HCT116 (cell line): ENCODE measurements around the gene PTPRJ. TPM values are rescaled to one million over a fixed set of nuclear protein-coding genes. Genes with fewer than 3 reads are reported as not detected.

Experiments used
- ATAC-seq: fragments of 200-7000 bp; cut with Tn5 transposase; 2 replicates; pipeline ENCODE4 v1.9.1; 2020; ENCODE audit warnings: mild to moderate bottlenecking, moderate library complexity
- BruUV-seq: library from RNA; stranded (reverse); fragments of 400-500 nt; replicated peaks from 2 replicates; lab custom pipeline; 2021; lab: Mats Ljungman, UMichigan
- CTCF ChIA-PET: fragments of 300-600 bp; sonication (Branson Sonifier 250); formaldehyde crosslinking; loops from one replicate; lab custom pipeline; 2021; ENCODE audit warnings: antibody characterized with exemption; lab: Charles Lee
- POLR2A ChIA-PET: fragments of 300-600, 350-600 bp; sonication (Branson Sonifier 250); formaldehyde crosslinking; loops from one replicate; lab custom pipeline; 2021; ENCODE audit warnings: antibody characterized with exemption; lab: Charles Lee
- RAD21 ChIA-PET, 2 experiments: fragments of 300-600 bp; sonication (Branson Sonifier 250); formaldehyde crosslinking; loops; one replicate each; lab custom pipeline; 2023; ENCODE audit warnings: low total read pairs in 2 of 2; ENCODE audit not compliant: uncharacterized antibody in 2 of 2, unreplicated experiment in 2 of 2, low non-redundant PET in 1 of 2; lab: Charles Lee
- DNase-seq: peaks from one replicate; pipeline ENCODE4 v3.0.0-alpha.2; 2010; ENCODE audit warnings: low read depth, low spot score
- H2AFZ ChIP-seq: fragments of 200-600 bp; shearing (Covaris generic), sonication (generic); 2 replicates; pipeline ENCODE4 v1.6.1; 2017; ENCODE audit warnings: low read depth, mixed run types, mixed read lengths, antibody characterized with exemption, low read length; ENCODE audit not compliant: poor library complexity, severe bottlenecking
- H3K27ac ChIP-seq: 2 replicates; pipeline ENCODE4 v1.5.1; 2012; ENCODE audit warnings: low read depth, low read length
- H3K27me3 ChIP-seq: fragments of 200-600 bp; sonication (generic); 2 replicates; pipeline ENCODE4 v1.6.1; 2016; ENCODE audit warnings: mixed run types, low read length, mixed read lengths; ENCODE audit not compliant: insufficient read depth
- H3K36me3 ChIP-seq, 2 experiments: fragments of 200-500 bp in 1 of 2; fragments of 200-600 bp in 1 of 2; sonication (Bioruptor generic) in 1 of 2; sonication (generic) in 1 of 2; 2 replicates each; pipeline versions ENCODE4 v1.5.1 to v1.6.1; 2014 to 2016; ENCODE audit warnings: low read length in 2 of 2, inconsistent platforms in 1 of 2, mixed read lengths in 1 of 2, mixed run types in 1 of 2; ENCODE audit not compliant: insufficient read depth in 2 of 2, control insufficient read depth in 1 of 2
- H3K4me1 ChIP-seq, 2 experiments: fragments of 200-600 bp in 1 of 2; sonication (generic) in 1 of 2; 2 replicates each; pipeline versions ENCODE4 v1.5.1 to v1.6.1; 2012 to 2017; ENCODE audit warnings: low read length in 2 of 2, inconsistent platforms in 1 of 2, mild to moderate bottlenecking in 1 of 2, mixed read lengths in 1 of 2, mixed run types in 1 of 2, moderate library complexity in 1 of 2; ENCODE audit not compliant: insufficient read depth in 2 of 2, control insufficient read depth in 1 of 2
- H3K4me2 ChIP-seq: fragments of 200-600 bp; sonication (generic); 2 replicates; pipeline ENCODE4 v1.6.1; 2017; ENCODE audit warnings: mixed run types, low read length, mixed read lengths
- H3K4me3 ChIP-seq, 2 experiments: fragments of 200-600 bp in 1 of 2; sonication (generic) in 1 of 2; replicated peaks in 1 of 2; 2 replicates each; pipeline ENCODE4 v1.5.1; 2011 to 2016; ENCODE audit warnings: low read length in 2 of 2, control low read depth in 1 of 2, low read depth in 1 of 2, mild to moderate bottlenecking in 1 of 2, mixed read lengths in 1 of 2, mixed run types in 1 of 2
- H3K79me2 ChIP-seq: fragments of 200-600 bp; sonication (generic); 2 replicates; pipeline ENCODE4 v1.6.1; 2017; ENCODE audit warnings: mild to moderate bottlenecking, mixed run types, low read length, moderate library complexity, mixed read lengths; ENCODE audit not compliant: insufficient read depth
- H3K9ac ChIP-seq: fragments of 200-600 bp; sonication (generic); 2 replicates; pipeline ENCODE4 v1.6.1; 2016; ENCODE audit warnings: low read length, mixed read lengths
- H3K9me2 ChIP-seq: fragments of 200-600 bp; sonication (generic), shearing (Covaris generic); 2 replicates; pipeline ENCODE4 v1.6.1; 2017; ENCODE audit warnings: mixed run types, mild to moderate bottlenecking, moderate library complexity; ENCODE audit not compliant: insufficient read depth
- H3K9me3 ChIP-seq, 2 experiments: fragments of 200-500 bp in 1 of 2; fragments of 200-600 bp in 1 of 2; sonication (Bioruptor generic) in 1 of 2; sonication (generic) in 1 of 2; 2 replicates each; pipeline ENCODE4 v1.6.1; 2014 to 2017; ENCODE audit warnings: low read length in 2 of 2, mixed read lengths in 2 of 2, inconsistent platforms in 1 of 2, low read depth in 1 of 2, mild to moderate bottlenecking in 1 of 2, mixed run types in 1 of 2, moderate library complexity in 1 of 2; ENCODE audit not compliant: control insufficient read depth in 1 of 2, insufficient read depth in 1 of 2
- H4K20me1 ChIP-seq: fragments of 200-600 bp; sonication (generic), shearing (Covaris generic); 2 replicates; pipeline ENCODE4 v1.6.1; 2017; ENCODE audit warnings: mixed run types, mild to moderate bottlenecking, moderate library complexity; ENCODE audit not compliant: insufficient read depth
- ATF3 ChIP-seq: IDR thresholded peaks from 2 replicates; pipeline ENCODE4 v1.6.1; 2012
- CBX3 ChIP-seq: IDR thresholded peaks from 2 replicates; pipeline ENCODE4 v1.6.1; 2012; ENCODE audit warnings: low read depth
- CEBPB ChIP-seq: IDR thresholded peaks from 2 replicates; pipeline ENCODE4 v1.6.1; 2012; ENCODE audit warnings: low read depth
- CTCF ChIP-seq, 3 experiments: fragments of 200-600 bp in 1 of 3; sonication (generic) in 1 of 3; IDR thresholded peaks in 2 of 3; conservative IDR thresholded peaks in 1 of 3; 2 replicates each; pipeline ENCODE4 v1.5.1; 2012 to 2017; ENCODE audit warnings: low read depth in 2 of 3, low read length in 2 of 3, antibody characterized with exemption in 1 of 3, borderline replicate concordance in 1 of 3, control low read depth in 1 of 3, mild to moderate bottlenecking in 1 of 3, mixed read lengths in 1 of 3, mixed run types in 1 of 3, moderate library complexity in 1 of 3; ENCODE audit not compliant: insufficient read depth in 1 of 3
- EGR1 ChIP-seq: IDR thresholded peaks from 2 replicates; pipeline ENCODE4 v1.6.1; 2012; ENCODE audit warnings: low read depth
- ELF1 ChIP-seq: IDR thresholded peaks from 2 replicates; pipeline ENCODE4 v1.6.1; 2012; ENCODE audit warnings: low read depth, borderline replicate concordance
- EZH2 ChIP-seq: fragments of 200-600 bp; sonication (generic); IDR thresholded peaks from 2 replicates; pipeline ENCODE4 v1.6.1; 2017; ENCODE audit warnings: antibody characterized with exemption, mixed run types
- EZH2phosphoT487 ChIP-seq: fragments of 200-600 bp; IDR thresholded peaks from 2 replicates; pipeline ENCODE4 v1.6.1; 2018; ENCODE audit warnings: antibody characterized with exemption, borderline replicate concordance
- FOSL1 ChIP-seq: IDR thresholded peaks from 2 replicates; pipeline ENCODE4 v1.6.1; 2012; ENCODE audit warnings: low read depth
- JUND ChIP-seq: IDR thresholded peaks from 2 replicates; pipeline ENCODE4 v1.6.1; 2012
- MAX ChIP-seq: IDR thresholded peaks from 2 replicates; pipeline ENCODE4 v1.6.1; 2012
- RAD21 ChIP-seq: IDR thresholded peaks from 2 replicates; pipeline ENCODE4 v1.6.1; 2012; ENCODE audit warnings: low read depth, mild to moderate bottlenecking
- REST ChIP-seq: IDR thresholded peaks from 2 replicates; pipeline ENCODE4 v1.6.1; 2012; ENCODE audit warnings: low read depth
- SIN3A ChIP-seq: IDR thresholded peaks from 2 replicates; pipeline ENCODE4 v1.6.1; 2012; ENCODE audit warnings: low read depth
- SP1 ChIP-seq: IDR thresholded peaks from 2 replicates; pipeline ENCODE4 v1.6.1; 2012; ENCODE audit warnings: low read depth
- SRF ChIP-seq: IDR thresholded peaks from 2 replicates; pipeline ENCODE4 v1.6.1; 2012; ENCODE audit warnings: low read depth
- YY1 ChIP-seq: IDR thresholded peaks from 2 replicates; pipeline ENCODE4 v1.6.1; 2011; ENCODE audit warnings: low read length, low read depth, moderate library complexity, mild to moderate bottlenecking; ENCODE audit not compliant: insufficient replicate concordance; ENCODE audit errors: extremely low read depth
- ZFX ChIP-seq: fragments of 450-650 bp; IDR thresholded peaks from 2 replicates; pipeline ENCODE4 v1.6.1; 2017
- ZNF274 ChIP-seq: fragments of 200-500 bp; sonication (Bioruptor generic); IDR thresholded peaks from 2 replicates; pipeline ENCODE4 v1.6.1; 2014; ENCODE audit warnings: mild to moderate bottlenecking, low read depth, low read length, inconsistent platforms
- intact Hi-C: fragments of 100-400 bp; cut with micrococcal nuclease; formaldehyde crosslinking; loops from 2 replicates; pipeline ENCODE4 v1.10.0; 2022
- total RNA-seq: library from RNA; stranded (reverse); gene quantifications from one replicate; pipeline ENCODE4 v1.2.1, GENCODE V29; 2021; ENCODE audit not compliant: unreplicated experiment

The PTPRJ gene
- total RNA-seq, 1 experiment from 2014 or later: 19.1 TPM

DNA sequence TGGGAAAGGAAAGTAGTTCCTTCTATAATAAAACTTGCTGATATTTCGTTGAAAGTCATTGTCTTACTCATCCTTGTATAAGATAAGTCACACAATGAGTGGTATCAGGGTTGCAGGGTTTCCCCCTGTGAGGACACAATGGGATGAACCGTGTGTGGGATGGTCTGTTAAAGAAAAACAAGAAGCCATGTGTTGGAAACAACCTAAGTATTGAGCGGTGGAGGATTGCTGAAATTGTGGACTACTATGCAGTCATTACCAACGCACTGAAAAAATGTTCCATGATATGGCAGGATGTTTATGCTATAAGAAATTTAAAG lies 28.6 kb downstream of the PTPRJ start:
- TSS peak; percentile 38 for BruUV-seq
- intact Hi-C loops: no loop called here
- no peaks in the 10 kb centered on the region for H3K36me3 ChIP-seq
- ChIA-PET RAD21 (no interaction called here), POLR2A (no interaction called here), CTCF (no interaction called here)
- H3K9me3 ChIP-seq: no peaks in the 10 kb centered on the region
- H3K27me3 ChIP-seq: no peaks in the 10 kb centered on the region
- no peak overlapping the region for H3K9ac ChIP-seq
- no peak overlapping the region for H2AFZ ChIP-seq
- peaks cover 6 to 23% of the 10 kb centered on the region in 2 experiments for H3K4me1 ChIP-seq
- H3K27ac ChIP-seq: no peak overlapping the region
- no peak overlapping the region for H3K4me2 ChIP-seq
- ATAC-seq: no peak
- H3K79me2 ChIP-seq: peaks cover 22% of the 10 kb centered on the region; the same call in 1 of the 2 replicates
- no peak for DNase-seq
- no peaks in the 10 kb centered on the region for H3K9me2 ChIP-seq
- H4K20me1 ChIP-seq: no peaks in the 10 kb centered on the region
- no peak overlapping the region for H3K4me3 ChIP-seq
- TF ChIP-seq ATF3 (no peak), CEBPB (no peak), FOSL1 (no peak), ZFX (no peak), SIN3A (no peak), JUND (no peak), REST (no peak), CBX3 (no peak), RAD21 (no peak), EZH2 (no peak), ZNF274 (no peak), YY1 (no peak), MAX (no peak), CTCF (IDR thresholded peaks at IDR 0.05 in 2 of 3, conservative IDR thresholded peaks at IDR 0.05 in 1 of 3; ENCODE audit: borderline replicate concordance in 1 of 3, insufficient read depth in 1 of 3, low read depth in 2 of 3, low read length in 2 of 3) (no peak), EZH2phosphoT487 (no peak), SP1 (no peak), SRF (no peak), ELF1 (no peak), EGR1 (no peak)
